HEK293 (cell line): ENCODE data around the gene FBXO28.

ENCODE experiments used
- CTCF ChIA-PET: fragments of 350-600 bp; formaldehyde crosslinking; extraction: SDS; loops from one replicate; lab custom pipeline; 2021; ENCODE audit warnings: antibody characterized with exemption; lab: Yijun Ruan, JAX
- POLR2A ChIA-PET: fragments of 300-600 bp; formaldehyde crosslinking; extraction: SDS; loops from one replicate; lab custom pipeline; 2020; ENCODE audit warnings: antibody characterized with exemption, inconsistent platforms; lab: Yijun Ruan, JAX
- H3K27ac ChIP-seq: fragments of 200-500 bp; sonication (Bioruptor generic); 2 replicates; pipeline ENCODE4 v1.5.1; 2014; ENCODE audit warnings: low read depth, low read length, control low read depth, inconsistent platforms; ENCODE audit errors: extremely low read depth
- H3K36me3 ChIP-seq, 2 experiments: fragments of 200-500 bp in 1 of 2; sonication (Bioruptor generic) in 1 of 2; 1 replicate in 1 of 2; 2 replicates in 1 of 2; pipeline ENCODE4 v1.5.1; 2014 to 2017; ENCODE audit warnings: inconsistent platforms in 2 of 2, low read length in 2 of 2; ENCODE audit not compliant: control insufficient read depth in 2 of 2, insufficient read depth in 1 of 2
- H3K4me1 ChIP-seq: fragments of 200-500 bp; sonication (Bioruptor generic); 2 replicates; pipeline ENCODE4 v1.5.1; 2014; ENCODE audit warnings: mild to moderate bottlenecking, low read length, inconsistent platforms; ENCODE audit not compliant: control insufficient read depth, insufficient read depth
- H3K4me3 ChIP-seq: 2 replicates; pipeline ENCODE4 v1.5.1; 2011; ENCODE audit warnings: low read depth, mild to moderate bottlenecking, control low read depth, low read length, moderate library complexity
- H3K9me3 ChIP-seq: fragments of 200-500 bp; sonication (Bioruptor generic); 2 replicates; pipeline ENCODE4 v1.5.1; 2014; ENCODE audit warnings: low read depth, low read length, inconsistent platforms; ENCODE audit not compliant: control insufficient read depth, insufficient read depth
- HOXC10 ChIP-seq: sonication (generic); formaldehyde crosslinking; IDR thresholded peaks from 2 replicates; pipeline ENCODE4 v1.8.1; 2023; ENCODE audit warnings: mild to moderate bottlenecking, missing genetic modification reagents
- KLF7 ChIP-seq: fragments of 450-650 bp; formaldehyde crosslinking; IDR thresholded peaks from 2 replicates; pipeline ENCODE4 v1.5.1; 2016; ENCODE audit warnings: missing biosample characterization, missing genetic modification characterization, borderline replicate concordance
- PRDM1 ChIP-seq: fragments of 450-650 bp; formaldehyde crosslinking; IDR thresholded peaks from 2 replicates; pipeline ENCODE4; 2016; ENCODE audit warnings: missing biosample characterization, missing genetic modification characterization
- RBAK ChIP-seq: fragments of 450-650 bp; formaldehyde crosslinking; IDR thresholded peaks from 2 replicates; pipeline ENCODE4 v1.5.1; 2016; ENCODE audit warnings: missing biosample characterization, missing genetic modification characterization
- SCRT2 ChIP-seq: fragments of 450-650 bp; formaldehyde crosslinking; IDR thresholded peaks from 2 replicates; pipeline ENCODE4 v1.5.1; 2016; ENCODE audit warnings: missing biosample characterization, missing genetic modification characterization
- ZBTB7A ChIP-seq: fragments of 450-650 bp; formaldehyde crosslinking; IDR thresholded peaks from 2 replicates; pipeline ENCODE4 v1.5.1; 2016; ENCODE audit warnings: low read depth, missing biosample characterization, missing genetic modification characterization
- ZNF184 ChIP-seq: fragments of 450-650 bp; IDR thresholded peaks from 2 replicates; pipeline ENCODE4 v1.5.1; 2018; ENCODE audit warnings: missing biosample characterization, mild to moderate bottlenecking, missing genetic modification characterization
- ZNF2 ChIP-seq: fragments of 450-650 bp; formaldehyde crosslinking; IDR thresholded peaks from 2 replicates; pipeline ENCODE4 v1.5.1; 2016; ENCODE audit warnings: missing biosample characterization, missing genetic modification characterization
- ZNF202 ChIP-seq: fragments of 450-650 bp; formaldehyde crosslinking; IDR thresholded peaks from 2 replicates; pipeline ENCODE4 v1.5.1; 2016; ENCODE audit warnings: missing biosample characterization, missing genetic modification characterization, borderline replicate concordance
- ZNF211 ChIP-seq: fragments of 450-650 bp; formaldehyde crosslinking; IDR thresholded peaks from 2 replicates; pipeline ENCODE4 v1.5.1; 2016; ENCODE audit warnings: low read depth, missing biosample characterization, missing genetic modification characterization
- ZNF239 ChIP-seq: fragments of 450-650 bp; formaldehyde crosslinking; IDR thresholded peaks from 2 replicates; pipeline ENCODE4 v1.5.1; 2016; ENCODE audit warnings: missing biosample characterization, missing genetic modification characterization
- ZNF37A ChIP-seq: fragments of 450-650 bp; IDR thresholded peaks from 2 replicates; pipeline ENCODE4 v1.5.1; 2018; ENCODE audit warnings: missing biosample characterization, missing genetic modification characterization
- ZNF529 ChIP-seq: fragments of 450-650 bp; formaldehyde crosslinking; IDR thresholded peaks from 2 replicates; pipeline ENCODE4 v1.5.1; 2017; ENCODE audit warnings: missing genetic modification characterization, missing biosample characterization; ENCODE audit not compliant: insufficient replicate concordance
- ZNF549 ChIP-seq: fragments of 450-650 bp; IDR thresholded peaks from 2 replicates; pipeline ENCODE4 v1.5.1; 2018; ENCODE audit warnings: missing biosample characterization, missing genetic modification characterization, mild to moderate bottlenecking, inconsistent platforms, moderate library complexity
- ZNF621 ChIP-seq: fragments of 450-650 bp; formaldehyde crosslinking; IDR thresholded peaks from 2 replicates; pipeline ENCODE4 v1.5.1; 2017; ENCODE audit warnings: missing biosample characterization, missing genetic modification characterization
- ZNF670 ChIP-seq: fragments of 450-650 bp; formaldehyde crosslinking; IDR thresholded peaks from 2 replicates; pipeline ENCODE4 v1.5.1; 2016; ENCODE audit warnings: missing biosample characterization, missing genetic modification characterization, low read depth
- ZNF677 ChIP-seq: fragments of 450-650 bp; IDR thresholded peaks from 2 replicates; pipeline ENCODE4 v1.5.0; 2018; ENCODE audit warnings: missing biosample characterization, mild to moderate bottlenecking, missing genetic modification characterization, moderate library complexity
- ZNF768 ChIP-seq: fragments of 450-650 bp; formaldehyde crosslinking; IDR thresholded peaks from 2 replicates; pipeline ENCODE4 v1.5.1; 2018; ENCODE audit warnings: missing biosample characterization, mild to moderate bottlenecking, missing genetic modification characterization
- TF ChIP-seq, protein P1 (sequence below): fragments of 450-650 bp; formaldehyde crosslinking; IDR thresholded peaks from 2 replicates; pipeline ENCODE4 v1.5.1; 2017; ENCODE audit warnings: missing biosample characterization, missing genetic modification characterization
- TF ChIP-seq, protein P2 (sequence below): fragments of 450-650 bp; formaldehyde crosslinking; IDR thresholded peaks from 2 replicates; pipeline ENCODE4 v1.5.1; 2017; ENCODE audit warnings: missing biosample characterization, missing genetic modification characterization
- TF ChIP-seq, protein P3 (sequence below): fragments of 450-650 bp; formaldehyde crosslinking; IDR thresholded peaks from 2 replicates; pipeline ENCODE4 v1.5.1; 2016; ENCODE audit warnings: missing biosample characterization, missing genetic modification characterization
- TF ChIP-seq, protein P4 (sequence below): fragments of 450-650 bp; formaldehyde crosslinking; optimal IDR thresholded peaks from 2 replicates; pipeline ENCODE3; 2016; ENCODE audit warnings: missing biosample characterization, mild to moderate bottlenecking, missing genetic modification characterization
- TF ChIP-seq, protein P5 (sequence below): fragments of 450-650 bp; formaldehyde crosslinking; IDR thresholded peaks from 2 replicates; pipeline ENCODE4 v1.5.1; 2016; ENCODE audit warnings: missing biosample characterization, missing genetic modification characterization, low read depth

Gene FBXO28

DNA sequence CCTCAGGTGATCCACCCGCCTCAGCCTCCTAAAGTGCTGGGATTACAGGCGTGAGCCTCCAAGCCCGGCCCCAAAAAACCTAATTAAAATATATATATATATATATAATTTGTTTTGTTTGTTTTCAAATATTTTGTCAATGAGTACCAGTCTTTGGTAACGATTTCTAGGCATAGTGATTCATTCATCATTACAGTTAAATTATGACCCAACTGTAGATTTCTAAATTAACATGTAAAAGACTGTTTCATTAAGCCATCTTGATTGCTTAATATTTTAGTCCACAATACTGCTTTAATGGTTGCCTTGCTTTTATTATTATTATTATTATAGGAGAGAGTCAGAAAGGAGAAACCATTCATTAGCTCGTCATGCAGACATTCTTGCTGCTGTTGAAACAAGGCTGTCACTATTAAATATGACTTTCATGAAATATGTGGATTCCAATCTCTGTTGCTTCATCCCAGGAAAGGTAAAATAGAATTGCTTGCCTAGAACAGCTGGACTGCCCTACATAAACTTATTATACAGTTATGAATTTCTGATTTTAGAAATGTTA lies 19.9 kb downstream of the FBXO28 start (continued):
- TF ChIP-seq, protein P1, sequence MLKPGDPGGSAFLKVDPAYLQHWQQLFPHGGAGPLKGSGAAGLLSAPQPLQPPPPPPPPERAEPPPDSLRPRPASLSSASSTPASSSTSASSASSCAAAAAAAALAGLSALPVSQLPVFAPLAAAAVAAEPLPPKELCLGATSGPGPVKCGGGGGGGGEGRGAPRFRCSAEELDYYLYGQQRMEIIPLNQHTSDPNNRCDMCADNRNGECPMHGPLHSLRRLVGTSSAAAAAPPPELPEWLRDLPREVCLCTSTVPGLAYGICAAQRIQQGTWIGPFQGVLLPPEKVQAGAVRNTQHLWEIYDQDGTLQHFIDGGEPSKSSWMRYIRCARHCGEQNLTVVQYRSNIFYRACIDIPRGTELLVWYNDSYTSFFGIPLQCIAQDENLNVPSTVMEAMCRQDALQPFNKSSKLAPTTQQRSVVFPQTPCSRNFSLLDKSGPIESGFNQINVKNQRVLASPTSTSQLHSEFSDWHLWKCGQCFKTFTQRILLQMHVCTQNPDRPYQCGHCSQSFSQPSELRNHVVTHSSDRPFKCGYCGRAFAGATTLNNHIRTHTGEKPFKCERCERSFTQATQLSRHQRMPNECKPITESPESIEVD (tag by site-specific recombination), result peak; percentile 10; the same call in 1 of the 2 replicates
- no peak for TF ChIP-seq ZNF2 (tag by site-specific recombination)

DNA sequence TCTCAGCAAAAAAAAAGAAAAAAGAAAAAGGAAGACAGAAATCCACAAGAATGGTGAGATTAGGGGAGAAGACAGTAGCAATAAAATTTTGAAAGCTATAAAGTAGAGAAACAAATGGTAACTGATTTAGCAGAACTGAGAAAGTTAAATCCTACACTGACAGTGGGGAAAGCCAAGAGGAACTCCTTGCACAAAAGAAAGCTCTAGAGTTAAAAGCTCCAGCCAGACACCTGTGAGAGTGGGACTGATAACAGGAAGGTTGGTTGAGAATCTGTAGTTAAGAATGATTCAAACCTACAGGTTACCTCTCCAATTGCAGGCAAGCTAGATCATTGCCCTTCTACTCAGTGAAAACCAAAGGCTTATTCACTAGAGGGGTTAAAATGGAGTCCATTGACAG lies 23.6 kb downstream of the FBXO28 start:
- Histone ChIP-seq H3K9me3 (no peaks in the 10 kb centered on the region), H3K27ac (no peak overlapping the region), H3K4me1 (no peaks in the 10 kb centered on the region), H3K36me3 (peaks cover 62 to 82% of the 10 kb centered on the region in 2 experiments), H3K4me3 (no peak overlapping the region)
- ChIA-PET POLR2A (interaction anchor here (1.0 kb wide), 1 partner anchor 361 kb away, joined by 3 read pairs; no protein-coding TSS in a partner anchor), CTCF (interaction anchor here (0.6 to 2.3 kb wide), 4 partner anchors 9 to 399 kb away, joined by 3 to 7 read pairs (median 3); no protein-coding TSS in a partner anchor)
- peak; percentile 11; the same call in 1 of the 2 replicates for TF ChIP-seq SCRT2 (tag by site-specific recombination)
- no peak for TF ChIP-seq ZNF529 (tag by site-specific recombination)
- peak; percentile 63 for TF ChIP-seq PRDM1

DNA sequence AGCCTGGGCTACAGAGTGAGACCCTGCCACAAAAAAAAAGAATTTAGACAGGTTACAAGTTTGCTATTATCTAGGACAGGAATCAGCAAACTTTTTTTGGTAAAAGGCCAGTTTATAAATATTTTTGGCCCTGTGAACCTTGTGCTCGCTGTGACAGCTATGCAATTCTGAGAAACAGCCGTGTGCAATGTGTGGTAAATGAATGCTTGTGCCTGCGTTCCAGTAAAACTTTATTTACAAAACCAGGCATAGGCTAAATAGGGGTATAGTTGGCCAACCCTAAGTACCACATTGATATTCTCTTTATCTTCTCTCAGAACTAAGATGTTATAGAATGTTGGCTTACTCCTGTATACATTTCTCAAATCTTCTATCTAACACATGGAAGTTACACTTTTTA lies 24.3 kb downstream of the FBXO28 start:
- Histone ChIP-seq H3K4me1 (no peaks in the 10 kb centered on the region), H3K27ac (no peak overlapping the region), H3K36me3 (peaks cover 57 to 75% of the 10 kb centered on the region in 2 experiments), H3K4me3 (no peak overlapping the region), H3K9me3 (no peaks in the 10 kb centered on the region)
- CTCF ChIA-PET, result interaction anchor here (0.6 to 2.3 kb wide), 4 partner anchors 8 to 378 kb away, joined by 3 to 7 read pairs (median 4); no protein-coding TSS in a partner anchor
- POLR2A ChIA-PET, result no interaction called here
- TF ChIP-seq ZNF768 (tag by site-specific recombination) (no peak), KLF7 (tag by site-specific recombination) (no peak), ZNF670 (tag by site-specific recombination) (no peak), HOXC10 (CRISPR knock-in tag) (no peak)
- TF ChIP-seq, protein P2, sequence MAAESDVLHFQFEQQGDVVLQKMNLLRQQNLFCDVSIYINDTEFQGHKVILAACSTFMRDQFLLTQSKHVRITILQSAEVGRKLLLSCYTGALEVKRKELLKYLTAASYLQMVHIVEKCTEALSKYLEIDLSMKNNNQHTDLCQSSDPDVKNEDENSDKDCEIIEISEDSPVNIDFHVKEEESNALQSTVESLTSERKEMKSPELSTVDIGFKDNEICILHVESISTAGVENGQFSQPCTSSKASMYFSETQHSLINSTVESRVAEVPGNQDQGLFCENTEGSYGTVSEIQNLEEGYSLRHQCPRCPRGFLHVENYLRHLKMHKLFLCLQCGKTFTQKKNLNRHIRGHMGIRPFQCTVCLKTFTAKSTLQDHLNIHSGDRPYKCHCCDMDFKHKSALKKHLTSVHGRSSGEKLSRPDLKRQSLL (tag by site-specific recombination), result no peak

DNA sequence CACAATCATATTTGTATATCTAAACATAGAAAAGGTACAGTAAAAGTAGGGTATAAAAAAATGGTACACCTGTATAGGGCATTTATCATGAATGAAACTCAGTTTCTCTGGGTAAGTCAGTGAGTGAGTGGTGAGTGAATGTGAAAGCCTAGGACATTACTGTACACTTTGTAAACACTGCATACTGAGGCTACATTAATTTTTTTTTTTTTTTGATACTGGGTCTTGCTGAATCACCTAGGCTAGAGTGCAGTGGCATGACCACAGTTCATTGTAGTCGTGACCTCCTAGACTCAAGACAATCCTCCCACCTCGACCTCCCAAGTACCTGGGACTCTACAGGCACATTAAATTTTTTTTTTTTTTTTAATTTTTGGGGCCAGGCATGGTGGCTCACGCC lies 27.8 kb downstream of the FBXO28 start:
- peaks cover 40 to 65% of the 10 kb centered on the region in 2 experiments for H3K36me3 ChIP-seq
- ChIA-PET POLR2A (no interaction called here), CTCF (no interaction called here)
- H3K9me3 ChIP-seq, result no peaks in the 10 kb centered on the region
- no peak overlapping the region for H3K27ac ChIP-seq
- H3K4me1 ChIP-seq, result no peaks in the 10 kb centered on the region
- H3K4me3 ChIP-seq, result no peak overlapping the region
- TF ChIP-seq ZNF621 (tag by site-specific recombination) (no peak), ZNF549 (tag by site-specific recombination) (no peak), ZNF677 (no peak), ZBTB7A (tag by site-specific recombination) (no peak), RBAK (no peak), ZNF184 (no peak), ZNF202 (tag by site-specific recombination) (no peak), ZNF37A (tag by site-specific recombination) (no peak), ZNF211 (no peak), SCRT2 (tag by site-specific recombination) (no peak), ZNF239 (tag by site-specific recombination) (no peak)
- TF ChIP-seq, protein P3, sequence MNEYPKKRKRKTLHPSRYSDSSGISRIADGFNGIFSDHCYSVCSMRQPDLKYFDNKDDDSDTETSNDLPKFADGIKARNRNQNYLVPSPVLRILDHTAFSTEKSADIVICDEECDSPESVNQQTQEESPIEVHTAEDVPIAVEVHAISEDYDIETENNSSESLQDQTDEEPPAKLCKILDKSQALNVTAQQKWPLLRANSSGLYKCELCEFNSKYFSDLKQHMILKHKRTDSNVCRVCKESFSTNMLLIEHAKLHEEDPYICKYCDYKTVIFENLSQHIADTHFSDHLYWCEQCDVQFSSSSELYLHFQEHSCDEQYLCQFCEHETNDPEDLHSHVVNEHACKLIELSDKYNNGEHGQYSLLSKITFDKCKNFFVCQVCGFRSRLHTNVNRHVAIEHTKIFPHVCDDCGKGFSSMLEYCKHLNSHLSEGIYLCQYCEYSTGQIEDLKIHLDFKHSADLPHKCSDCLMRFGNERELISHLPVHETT (tag by site-specific recombination), result no peak
- TF ChIP-seq, protein P4, sequence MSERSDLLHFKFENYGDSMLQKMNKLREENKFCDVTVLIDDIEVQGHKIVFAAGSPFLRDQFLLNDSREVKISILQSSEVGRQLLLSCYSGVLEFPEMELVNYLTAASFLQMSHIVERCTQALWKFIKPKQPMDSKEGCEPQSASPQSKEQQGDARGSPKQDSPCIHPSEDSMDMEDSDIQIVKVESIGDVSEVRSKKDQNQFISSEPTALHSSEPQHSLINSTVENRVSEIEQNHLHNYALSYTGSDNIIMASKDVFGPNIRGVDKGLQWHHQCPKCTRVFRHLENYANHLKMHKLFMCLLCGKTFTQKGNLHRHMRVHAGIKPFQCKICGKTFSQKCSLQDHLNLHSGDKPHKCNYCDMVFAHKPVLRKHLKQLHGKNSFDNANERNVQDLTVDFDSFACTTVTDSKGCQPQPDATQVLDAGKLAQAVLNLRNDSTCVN, result no peak
- TF ChIP-seq, protein P5, sequence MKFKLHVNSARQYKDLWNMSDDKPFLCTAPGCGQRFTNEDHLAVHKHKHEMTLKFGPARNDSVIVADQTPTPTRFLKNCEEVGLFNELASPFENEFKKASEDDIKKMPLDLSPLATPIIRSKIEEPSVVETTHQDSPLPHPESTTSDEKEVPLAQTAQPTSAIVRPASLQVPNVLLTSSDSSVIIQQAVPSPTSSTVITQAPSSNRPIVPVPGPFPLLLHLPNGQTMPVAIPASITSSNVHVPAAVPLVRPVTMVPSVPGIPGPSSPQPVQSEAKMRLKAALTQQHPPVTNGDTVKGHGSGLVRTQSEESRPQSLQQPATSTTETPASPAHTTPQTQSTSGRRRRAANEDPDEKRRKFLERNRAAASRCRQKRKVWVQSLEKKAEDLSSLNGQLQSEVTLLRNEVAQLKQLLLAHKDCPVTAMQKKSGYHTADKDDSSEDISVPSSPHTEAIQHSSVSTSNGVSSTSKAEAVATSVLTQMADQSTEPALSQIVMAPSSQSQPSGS (tag by site-specific recombination), result no peak
